ENCODE measurements around the gene LONRF2. TPM values are rescaled to one million over a fixed set of nuclear protein-coding genes. Genes with fewer than 3 reads are reported as not detected.
"Not testable (repeated sequence)": the region's sequence is repeated elsewhere in the genome, so short reads cannot be mapped to it uniquely, and the experiment has no call there.

The LONRF2 gene
- total RNA-seq, 1 experiment from 2014 or later, result not detected

DNA sequence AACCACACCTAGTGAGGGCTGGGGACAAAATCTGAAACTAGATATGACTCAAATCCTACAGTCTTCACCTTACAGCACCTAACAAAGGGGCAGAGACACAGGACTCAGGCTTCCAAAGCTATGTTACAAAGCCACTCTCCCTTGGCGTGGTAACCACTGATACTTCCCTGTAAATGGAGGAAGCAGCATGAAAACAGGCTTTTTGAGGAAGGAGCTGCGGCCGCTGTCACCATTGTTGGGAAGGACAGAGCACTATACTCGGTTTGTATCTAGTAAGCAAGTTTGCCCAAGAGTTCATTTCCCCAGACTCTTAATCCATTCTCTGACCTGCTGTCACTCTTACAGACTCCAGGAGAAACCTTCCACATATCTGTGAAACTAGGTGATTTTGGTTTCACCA is 60.3 kb downstream of the LONRF2 start:
- H3K27me3 ChIP-seq (ENCODE audit: control insufficient read depth, insufficient read depth, low read length), result no peaks in the 10 kb centered on the region
- DNase-seq, result no peak
- H3K4me3 ChIP-seq (ENCODE audit: insufficient read depth, low read depth, low read length), result no peak overlapping the region
- no peaks in the 10 kb centered on the region for H3K36me3 ChIP-seq (replicated peaks; ENCODE audit: control insufficient read depth, insufficient read depth, low read length)

DNA sequence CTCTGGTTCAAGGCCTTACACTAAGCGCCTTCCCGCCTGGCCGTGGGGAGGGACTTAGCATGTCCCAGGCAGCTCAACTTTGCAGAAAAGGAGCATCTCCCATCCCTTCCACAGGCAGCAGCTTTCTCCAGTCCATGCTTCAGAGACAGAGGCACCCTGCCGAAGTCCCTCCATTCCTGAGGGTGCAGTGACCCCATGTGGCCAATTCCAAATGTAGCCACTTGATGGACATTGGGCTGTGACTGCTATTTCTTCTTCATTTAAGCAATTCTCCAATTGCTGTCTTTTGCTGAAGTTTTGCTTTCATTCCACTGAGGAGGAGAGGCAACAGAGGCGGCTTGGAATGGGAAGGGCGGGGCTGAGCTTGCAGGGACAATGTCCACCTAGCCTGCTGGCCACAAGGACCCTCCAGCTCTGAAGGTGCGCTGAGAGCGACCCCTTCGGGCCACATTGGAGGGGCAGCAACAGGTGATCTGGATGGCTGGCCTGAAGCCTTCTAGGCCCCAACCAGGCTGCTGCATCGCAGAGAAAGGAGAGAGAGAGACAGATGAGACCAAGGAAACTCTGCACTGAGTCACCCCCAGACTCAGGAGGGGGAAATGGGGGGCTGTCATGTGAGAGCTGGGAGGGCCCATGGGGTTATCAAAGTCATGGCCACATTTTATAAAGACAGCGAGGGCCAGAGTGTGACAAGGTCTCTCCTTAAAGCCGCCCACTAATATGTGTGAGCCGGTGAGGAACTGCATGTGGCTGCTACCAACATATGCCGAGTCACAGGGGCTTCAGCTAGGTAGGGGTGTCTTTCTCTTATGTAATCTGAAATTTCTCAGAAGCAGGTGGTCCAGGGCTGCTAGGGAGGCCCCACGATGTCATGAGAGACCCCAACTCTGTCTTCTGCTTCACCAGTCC is 61.3 kb downstream of the LONRF2 start:
- DNase-seq, result peak; percentile 84
- H3K27me3 ChIP-seq (ENCODE audit: control insufficient read depth, insufficient read depth, low read length), result no peaks in the 10 kb centered on the region
- H3K4me3 ChIP-seq (ENCODE audit: insufficient read depth, low read depth, low read length), result no peak overlapping the region
- no peaks in the 10 kb centered on the region for H3K36me3 ChIP-seq (replicated peaks; ENCODE audit: control insufficient read depth, insufficient read depth, low read length)

DNA sequence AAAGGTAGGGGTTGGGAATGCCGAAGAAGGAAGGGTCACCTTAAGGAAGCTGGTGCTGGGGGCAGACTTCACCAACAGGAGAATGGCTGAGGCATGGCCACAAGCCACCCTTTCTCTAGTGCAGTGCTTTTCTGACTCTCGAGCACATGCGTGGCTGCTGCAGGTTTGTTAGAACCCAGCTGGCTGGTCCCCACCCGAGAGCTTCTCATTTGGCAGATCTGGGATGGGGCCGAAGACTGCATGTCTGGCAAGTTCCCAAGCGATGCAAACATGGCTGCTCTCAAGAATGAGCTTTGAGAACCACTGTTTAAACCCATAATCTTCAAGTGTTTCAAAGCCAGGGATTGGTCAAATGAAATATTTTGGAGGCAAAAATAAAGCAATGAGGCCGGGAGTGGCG is 63.2 kb downstream of the LONRF2 start:
- H3K36me3 ChIP-seq (replicated peaks; ENCODE audit: control insufficient read depth, insufficient read depth, low read length), result no peaks in the 10 kb centered on the region
- no peaks in the 10 kb centered on the region for H3K27me3 ChIP-seq (ENCODE audit: control insufficient read depth, insufficient read depth, low read length)
- DNase-seq, result no peak
- no peak overlapping the region for H3K4me3 ChIP-seq (ENCODE audit: insufficient read depth, low read depth, low read length)

DNA sequence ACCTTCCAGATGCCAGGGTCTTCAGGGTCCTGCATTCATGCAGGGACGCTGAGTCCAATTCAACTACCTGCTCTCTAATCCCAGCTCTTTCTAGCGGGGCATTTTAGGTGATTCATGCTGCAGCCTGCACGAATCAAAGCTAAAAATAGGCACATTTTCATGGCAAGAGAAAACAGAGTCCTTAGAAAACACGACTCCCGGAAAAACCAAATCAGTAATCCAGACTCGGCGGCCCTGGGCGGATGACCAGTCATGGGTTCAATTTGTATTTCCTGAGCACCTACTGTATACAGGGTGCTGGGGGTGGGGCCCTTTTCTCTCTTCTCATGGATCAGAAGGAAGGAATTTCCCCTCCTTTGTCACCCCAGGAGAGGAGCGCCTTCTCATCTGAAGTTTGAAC is 64.4 kb downstream of the LONRF2 start:
- H3K4me3 ChIP-seq (ENCODE audit: insufficient read depth, low read depth, low read length), result no peak overlapping the region
- DNase-seq, result no peak
- no peaks in the 10 kb centered on the region for H3K27me3 ChIP-seq (ENCODE audit: control insufficient read depth, insufficient read depth, low read length)
- H3K36me3 ChIP-seq (replicated peaks; ENCODE audit: control insufficient read depth, insufficient read depth, low read length), result no peaks in the 10 kb centered on the region

DNA sequence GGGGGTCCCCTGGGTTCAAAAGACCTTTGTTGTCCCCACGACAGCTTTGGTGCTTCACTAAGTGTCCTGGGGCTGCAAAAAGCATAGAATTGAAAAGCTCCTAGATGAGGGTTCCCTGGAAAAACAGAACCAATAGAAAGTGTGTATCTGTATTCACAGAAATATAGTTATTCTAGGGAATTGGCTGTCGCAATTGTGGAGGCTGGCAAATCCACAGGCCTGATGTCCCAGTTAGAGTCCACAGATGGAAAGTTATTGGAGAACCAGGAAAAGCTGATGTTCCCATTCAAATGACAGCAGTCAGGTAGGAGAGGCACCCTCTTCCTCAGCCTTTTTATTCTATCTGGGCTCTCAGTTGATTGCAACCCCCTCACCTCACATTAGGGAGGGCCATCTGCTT is 65.5 kb downstream of the LONRF2 start:
- H3K4me3 ChIP-seq (ENCODE audit: insufficient read depth, low read depth, low read length), result no peak overlapping the region
- H3K27me3 ChIP-seq (ENCODE audit: control insufficient read depth, insufficient read depth, low read length), result no peaks in the 10 kb centered on the region
- no peaks in the 10 kb centered on the region for H3K36me3 ChIP-seq (replicated peaks; ENCODE audit: control insufficient read depth, insufficient read depth, low read length)
- no peak for DNase-seq

DNA sequence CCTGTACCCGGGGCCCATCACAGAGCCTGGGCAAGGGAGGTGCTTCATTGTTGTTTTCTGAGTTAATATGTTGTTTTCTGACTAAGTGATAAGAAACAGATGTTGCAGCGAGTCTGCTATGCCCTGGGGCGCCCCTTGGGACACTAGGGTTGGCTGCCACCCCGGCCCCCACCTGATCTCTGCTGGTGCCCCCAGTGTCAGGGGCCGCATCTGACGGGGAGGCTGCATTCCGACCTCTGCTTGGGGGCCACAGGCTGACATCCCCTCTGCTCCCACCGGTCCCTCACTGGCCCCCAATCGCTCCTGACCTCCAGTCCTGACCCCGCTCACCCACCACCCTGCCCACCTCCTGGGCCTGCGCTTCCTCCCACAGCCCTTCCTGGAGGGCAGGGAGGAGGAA is 65.9 kb downstream of the LONRF2 start:
- H3K27me3 ChIP-seq (ENCODE audit: control insufficient read depth, insufficient read depth, low read length), result no peaks in the 10 kb centered on the region
- no peaks in the 10 kb centered on the region for H3K36me3 ChIP-seq (replicated peaks; ENCODE audit: control insufficient read depth, insufficient read depth, low read length)
- no peak for DNase-seq
- no peak overlapping the region for H3K4me3 ChIP-seq (ENCODE audit: insufficient read depth, low read depth, low read length)

DNA sequence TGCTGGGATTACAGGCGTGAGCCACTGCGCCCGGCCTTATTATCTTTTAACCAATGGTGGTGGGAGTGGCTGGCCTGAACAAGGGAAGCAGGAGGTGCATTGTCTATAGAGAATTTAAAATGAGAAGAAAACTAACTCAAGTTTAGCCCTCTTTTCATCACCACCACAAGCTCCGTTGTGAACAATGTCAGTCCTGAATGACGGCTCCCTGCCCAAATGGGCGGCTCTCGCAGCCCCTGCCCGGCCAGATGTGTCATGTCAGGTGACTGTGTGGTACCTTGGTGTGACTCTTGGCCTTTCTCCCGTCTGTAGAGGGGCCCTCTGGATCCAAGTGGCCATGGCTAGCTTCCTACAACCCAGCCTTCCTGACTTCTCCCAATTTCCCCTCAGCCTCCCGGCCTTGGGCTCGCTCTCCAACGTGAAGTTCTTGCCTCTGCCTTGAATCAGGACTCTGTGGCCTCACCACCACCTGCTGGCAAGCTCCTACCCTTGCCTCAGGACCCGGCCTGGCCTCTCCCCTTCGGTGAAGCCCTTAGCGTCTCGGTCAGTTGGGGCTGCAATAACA is 67.6 kb downstream of the LONRF2 start:
- Histone ChIP-seq H3K27me3 (ENCODE audit: control insufficient read depth, insufficient read depth, low read length) (no peaks in the 10 kb centered on the region), H3K36me3 (replicated peaks; ENCODE audit: control insufficient read depth, insufficient read depth, low read length) (no peaks in the 10 kb centered on the region), H3K4me3 (ENCODE audit: insufficient read depth, low read depth, low read length) (no peak overlapping the region)
- no peak for DNase-seq

DNA sequence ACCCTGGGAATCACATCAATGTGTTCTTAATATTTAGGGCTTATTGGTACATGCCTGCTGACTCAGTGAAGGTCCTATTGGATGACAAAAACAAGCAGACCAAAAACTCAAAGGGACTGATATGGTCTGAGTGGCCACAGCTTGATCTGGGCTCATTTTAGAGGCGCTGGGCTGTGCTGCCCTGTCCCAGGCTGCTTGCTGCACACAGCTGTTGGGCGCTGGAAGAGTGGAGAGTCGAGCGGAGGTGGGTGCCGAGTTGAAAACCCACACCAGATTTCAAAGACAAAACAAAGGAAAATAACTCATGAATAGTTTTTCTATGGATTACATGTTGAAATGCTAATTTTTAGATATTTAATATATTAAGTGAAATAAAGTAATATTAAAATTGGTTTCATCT is 68.5 kb downstream of the LONRF2 start:
- Histone ChIP-seq H3K27me3 (ENCODE audit: control insufficient read depth, insufficient read depth, low read length) (no peaks in the 10 kb centered on the region), H3K36me3 (replicated peaks; ENCODE audit: control insufficient read depth, insufficient read depth, low read length) (no peaks in the 10 kb centered on the region), H3K4me3 (ENCODE audit: insufficient read depth, low read depth, low read length) (no peak overlapping the region)
- no peak for DNase-seq

DNA sequence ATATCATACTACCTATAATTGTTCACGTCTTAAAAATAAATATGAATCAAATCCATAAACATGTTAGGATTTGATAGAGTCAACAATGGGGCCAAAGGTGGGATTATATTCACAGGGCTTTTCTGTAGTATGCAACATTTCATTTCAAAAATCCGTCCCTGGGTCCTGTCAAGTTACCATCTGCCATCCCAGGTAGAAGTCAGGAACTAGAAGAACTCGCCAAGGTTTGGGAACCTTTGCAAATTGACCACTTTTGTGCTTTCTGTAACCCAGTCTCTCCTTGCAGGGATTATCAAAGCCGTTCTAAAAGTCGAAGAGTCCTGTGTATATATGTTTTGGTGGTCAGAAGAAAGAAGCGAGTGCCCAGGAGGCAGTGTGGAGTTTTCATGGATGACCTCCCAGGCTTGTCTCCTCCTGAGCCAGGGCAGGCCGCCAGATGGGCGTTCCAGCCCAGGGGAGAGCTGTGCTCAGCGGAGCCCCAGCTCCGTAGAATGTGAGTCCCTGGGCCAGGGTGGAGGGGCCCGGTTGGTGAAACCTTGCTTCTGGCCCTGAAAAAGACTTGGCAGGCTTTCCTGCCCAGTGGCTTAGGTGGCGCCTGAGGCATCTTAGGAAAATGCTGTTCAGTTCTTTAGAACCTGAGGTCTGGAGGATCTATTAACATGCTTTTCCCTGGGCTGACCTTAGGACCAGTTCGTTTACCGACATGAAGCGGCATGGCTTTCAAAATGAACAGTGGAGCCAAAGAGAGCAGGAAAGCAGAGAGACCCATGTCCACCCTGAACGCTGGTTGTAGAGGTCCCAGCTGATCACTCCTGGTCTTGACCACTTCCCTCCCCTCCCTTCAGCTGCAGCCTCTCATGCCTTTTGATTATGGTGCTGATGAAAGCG is 69.2 kb downstream of the LONRF2 start:
- H3K27me3 ChIP-seq (ENCODE audit: control insufficient read depth, insufficient read depth, low read length), result no peaks in the 10 kb centered on the region
- no peak for DNase-seq
- H3K36me3 ChIP-seq (replicated peaks; ENCODE audit: control insufficient read depth, insufficient read depth, low read length), result no peaks in the 10 kb centered on the region
- no peak overlapping the region for H3K4me3 ChIP-seq (ENCODE audit: insufficient read depth, low read depth, low read length)

DNA sequence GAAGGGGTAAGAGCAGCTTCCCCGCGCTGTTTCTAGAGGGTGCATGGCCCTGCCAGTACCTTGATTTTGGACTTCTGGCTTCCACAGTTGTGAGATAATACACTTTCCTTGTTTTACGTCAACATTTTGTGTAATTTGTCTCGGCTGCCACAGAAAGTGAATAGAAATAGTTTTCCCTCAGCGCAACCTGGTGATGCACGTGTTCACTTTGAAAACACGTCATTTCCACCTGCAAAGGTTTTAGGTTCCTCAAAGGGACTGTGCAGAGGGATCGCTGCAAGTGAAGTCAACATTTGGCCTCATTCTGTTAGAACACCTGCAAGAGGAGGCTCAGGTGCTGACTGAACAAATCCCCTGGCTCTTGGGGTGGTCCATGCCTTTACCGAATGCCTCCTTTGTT is 71.7 kb downstream of the LONRF2 start:
- H3K36me3 ChIP-seq (replicated peaks; ENCODE audit: control insufficient read depth, insufficient read depth, low read length), result no peaks in the 10 kb centered on the region
- DNase-seq, result no peak
- H3K27me3 ChIP-seq (ENCODE audit: control insufficient read depth, insufficient read depth, low read length), result no peaks in the 10 kb centered on the region
- no peak overlapping the region for H3K4me3 ChIP-seq (ENCODE audit: insufficient read depth, low read depth, low read length)

DNA sequence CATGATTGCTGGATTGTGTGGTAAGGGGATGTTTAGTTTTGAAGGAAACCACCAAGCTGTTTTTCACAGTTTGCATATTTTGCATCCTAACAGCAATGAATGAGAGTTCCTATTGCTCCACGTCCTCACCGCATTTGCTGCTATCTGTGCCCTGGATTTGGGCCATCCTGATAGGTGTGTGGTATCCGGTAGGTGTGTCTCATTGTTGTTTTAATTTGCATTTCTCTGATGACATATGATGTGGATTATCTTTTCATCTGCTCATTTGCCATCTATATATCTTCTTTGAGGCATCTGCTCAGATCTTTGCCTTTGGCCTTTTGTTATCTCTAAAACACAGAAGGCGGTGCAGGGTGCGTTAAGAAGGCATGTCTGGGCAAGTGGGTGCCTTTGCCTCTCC is 73.3 kb downstream of the LONRF2 start:
- DNase-seq, result no peak
- Histone ChIP-seq H3K27me3 (ENCODE audit: control insufficient read depth, insufficient read depth, low read length) (no peaks in the 10 kb centered on the region), H3K4me3 (ENCODE audit: insufficient read depth, low read depth, low read length) (no peak overlapping the region), H3K36me3 (replicated peaks; ENCODE audit: control insufficient read depth, insufficient read depth, low read length) (no peaks in the 10 kb centered on the region)

DNA sequence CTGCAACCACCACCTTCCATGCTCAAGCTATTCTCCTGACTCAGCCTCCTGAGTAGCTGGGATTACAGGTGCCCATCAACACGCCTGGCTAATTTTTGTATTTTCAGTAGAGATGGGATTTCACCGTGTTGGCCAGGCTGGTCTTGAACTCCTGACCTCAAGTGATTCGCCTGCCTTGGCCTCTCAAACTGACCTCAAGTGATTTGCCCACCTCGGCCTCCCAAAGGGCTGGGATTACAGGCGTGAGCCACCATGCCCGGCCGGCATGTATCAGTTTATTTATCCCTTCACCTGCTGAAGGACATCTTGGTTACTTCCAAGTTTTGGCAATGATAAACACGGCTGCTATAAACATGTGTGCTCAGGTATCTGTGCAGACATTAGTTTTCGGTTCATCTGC is 73.7 kb downstream of the LONRF2 start:
- H3K36me3 ChIP-seq (replicated peaks; ENCODE audit: control insufficient read depth, insufficient read depth, low read length), result not testable (repeated sequence)

DNA sequence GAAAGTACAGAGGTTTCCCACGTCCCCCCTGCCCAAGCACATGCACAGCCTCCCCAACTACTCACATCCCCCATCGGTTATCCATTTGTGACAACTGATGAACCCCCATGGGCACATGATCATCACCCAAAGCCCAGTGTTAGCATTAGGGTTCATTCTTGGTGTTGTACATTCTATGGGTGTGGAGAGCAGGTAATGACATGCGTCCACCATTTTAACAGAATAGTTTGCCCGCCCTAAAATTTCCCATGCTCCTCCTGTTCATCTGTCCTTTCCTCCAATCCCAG is 74.3 kb downstream of the LONRF2 start:
- DNase-seq, result no peak
- no peaks in the 10 kb centered on the region for H3K27me3 ChIP-seq (ENCODE audit: control insufficient read depth, insufficient read depth, low read length)
- no peaks in the 10 kb centered on the region for H3K36me3 ChIP-seq (replicated peaks; ENCODE audit: control insufficient read depth, insufficient read depth, low read length)
- H3K4me3 ChIP-seq (ENCODE audit: insufficient read depth, low read depth, low read length), result no peak overlapping the region

More for the DNA sequence above, 73.7 kb downstream of the LONRF2 start:
- DNase-seq; H3K4me3 ChIP-seq (ENCODE audit: insufficient read depth, low read depth, low read length); H3K27me3 ChIP-seq (ENCODE audit: control insufficient read depth, insufficient read depth, low read length): not testable (repeated sequence)

DNA sequence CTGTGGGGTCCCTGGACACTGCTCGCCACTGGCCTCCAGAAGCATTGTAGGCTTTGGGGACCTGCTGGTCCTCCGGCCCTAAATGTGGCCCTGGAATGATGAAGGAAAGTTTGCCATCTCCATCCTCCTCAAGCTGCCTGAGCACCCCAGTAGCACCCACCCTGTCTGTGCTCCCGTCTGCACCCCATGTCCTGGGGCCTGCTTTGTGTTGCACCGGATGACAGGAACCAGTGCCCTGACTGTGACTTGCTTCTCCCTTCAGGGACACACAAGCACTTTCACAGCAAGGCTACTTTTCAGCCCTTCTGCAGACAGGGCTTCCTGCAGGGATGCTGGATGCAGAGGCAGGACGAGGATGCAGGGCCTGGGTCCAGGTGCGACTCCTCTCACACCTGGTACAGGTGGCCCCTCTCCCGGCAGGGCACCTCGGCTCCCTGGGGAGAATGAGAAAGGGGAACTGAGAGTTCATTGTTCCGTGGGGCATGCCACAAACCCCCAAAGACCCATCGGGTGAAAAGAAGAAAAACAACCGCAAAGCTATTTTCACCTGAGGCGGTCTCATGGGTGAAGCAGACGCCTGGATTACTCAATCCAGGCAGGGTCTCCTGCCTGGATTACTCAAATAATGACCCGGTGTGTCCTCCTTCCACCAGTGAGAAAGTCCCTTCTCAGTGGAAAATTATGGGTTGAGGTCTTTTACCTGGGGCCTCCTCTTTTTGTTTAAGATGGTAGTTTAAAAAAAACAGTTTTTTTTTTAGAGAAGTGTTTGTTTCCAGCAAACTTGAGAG is 74.9 kb downstream of the LONRF2 start:
- Histone ChIP-seq H3K27me3 (ENCODE audit: control insufficient read depth, insufficient read depth, low read length) (no peaks in the 10 kb centered on the region), H3K36me3 (replicated peaks; ENCODE audit: control insufficient read depth, insufficient read depth, low read length) (no peaks in the 10 kb centered on the region), H3K4me3 (ENCODE audit: insufficient read depth, low read depth, low read length) (no peak overlapping the region)
- DNase-seq, result peak; percentile 66
